ENCODE data around the gene IFT122. TPM values are rescaled to one million over a fixed set of nuclear protein-coding genes. Genes with fewer than 3 reads are reported as not detected.

The IFT122 gene
- total and polyA plus RNA-seq, 7 donors, result 4.2 to 21.4 (median 15.8) TPM

DNA sequence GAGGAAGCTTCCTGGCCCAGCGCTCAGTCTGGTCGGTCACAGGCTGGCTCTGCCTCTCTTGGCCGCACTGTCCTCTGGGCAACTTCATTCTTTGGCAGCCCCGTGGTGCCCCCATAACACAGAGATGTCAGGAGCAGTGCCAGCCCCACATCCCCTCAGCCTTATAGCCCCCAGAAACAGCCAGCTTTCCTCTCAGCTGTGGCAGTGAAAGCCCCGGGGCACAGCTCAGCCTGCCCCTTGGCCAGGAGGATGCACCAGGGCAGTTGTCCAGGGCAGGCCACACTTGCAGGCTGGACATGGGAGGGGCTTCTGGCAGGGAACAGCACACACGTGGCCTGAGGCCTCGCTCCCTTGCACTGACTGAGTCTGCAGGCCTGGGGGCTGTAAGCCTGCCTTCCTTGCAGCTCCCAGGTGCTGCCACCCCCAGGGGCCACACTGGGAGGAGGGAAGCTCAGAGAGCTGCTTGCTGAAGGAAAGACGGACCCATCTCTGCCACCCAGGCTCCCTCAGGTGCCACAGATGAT is 78.1 kb downstream of the IFT122 start:
- no peaks in the 10 kb centered on the region for H3K4me1 ChIP-seq
- intact Hi-C loops (cut with DNase I), result no loop called here
- no peak overlapping the region for H3K27ac ChIP-seq
- 88 to 89% methylated on average over 8 of the region's 8 CpGs for WGBS, 2 donors
- no peak for TF ChIP-seq POLR2A (IDR thresholded peaks at IDR 0.05)
- no peaks in the 10 kb centered on the region for H3K9me3 ChIP-seq
- peaks cover 0 to 31% (median 0%) of the 10 kb centered on the region in 4 donors for H3K36me3 ChIP-seq
- no peak overlapping the region for H3K4me3 ChIP-seq
- no peak for DNase-seq
- H3K27me3 ChIP-seq, result no peaks in the 10 kb centered on the region

- 97% methylated on average over 8 of the region's 8 CpGs for WGBS, 2 donors
- no peaks in the 10 kb centered on the region for H3K27me3 ChIP-seq
- no peaks in the 10 kb centered on the region for H3K4me1 ChIP-seq
- DNase-seq, result no peak
- TF ChIP-seq POLR2AphosphoS5 (IDR thresholded peaks at IDR 0.05) (no peak), POLR2A (IDR thresholded peaks at IDR 0.05) (no peak), CTCF (IDR thresholded peaks at IDR 0.05) (no peak), EP300 (IDR thresholded peaks at IDR 0.05) (no peak)
- H3K9me3 ChIP-seq, result no peaks in the 10 kb centered on the region
- H3K27ac ChIP-seq, result no peak overlapping the region
- peaks cover 0 to 26% (median 0%) of the 10 kb centered on the region in 4 donors for H3K36me3 ChIP-seq
- intact Hi-C loops (cut with DNase I), result no loop called here
- no peak overlapping the region for H3K4me3 ChIP-seq
Measured at GRCh38 chr3:129518581-129518980, 78.6 kb downstream of the IFT122 start.

DNA sequence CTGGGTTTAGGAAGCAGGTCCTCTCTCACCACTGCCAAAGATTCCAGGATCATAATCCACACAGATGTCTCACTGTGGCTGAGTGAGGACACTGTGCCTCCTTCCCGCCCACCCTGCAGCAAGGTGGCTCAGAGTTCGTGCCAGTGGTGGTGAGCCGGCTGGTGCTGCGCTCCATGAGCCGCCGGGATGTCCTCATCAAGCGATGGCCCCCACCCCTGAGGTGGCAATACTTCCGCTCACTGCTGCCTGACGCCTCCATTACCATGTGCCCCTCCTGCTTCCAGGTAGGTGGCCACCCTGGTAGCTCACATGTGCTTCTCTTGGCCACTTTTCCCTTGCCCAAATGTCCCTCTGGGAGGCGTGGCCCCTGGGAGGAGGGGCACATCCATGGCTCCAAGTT is 79.4 kb downstream of the IFT122 start:
- TF ChIP-seq CTCF (IDR thresholded peaks at IDR 0.05) (no peak), EP300 (IDR thresholded peaks at IDR 0.05) (no peak)
- 96% methylated on average over 10 of the region's 10 CpGs for WGBS, 2 donors
- H3K9me3 ChIP-seq, result no peaks in the 10 kb centered on the region
- H3K27me3 ChIP-seq, result no peaks in the 10 kb centered on the region
- no peaks in the 10 kb centered on the region for H3K4me1 ChIP-seq
- no peak for DNase-seq
- intact Hi-C loops (cut with DNase I), result no loop called here
- H3K4me3 ChIP-seq, result no peak overlapping the region
- peaks cover 0 to 18% (median 0%) of the 10 kb centered on the region in 4 donors for H3K36me3 ChIP-seq
- H3K27ac ChIP-seq, result no peak overlapping the region

DNA sequence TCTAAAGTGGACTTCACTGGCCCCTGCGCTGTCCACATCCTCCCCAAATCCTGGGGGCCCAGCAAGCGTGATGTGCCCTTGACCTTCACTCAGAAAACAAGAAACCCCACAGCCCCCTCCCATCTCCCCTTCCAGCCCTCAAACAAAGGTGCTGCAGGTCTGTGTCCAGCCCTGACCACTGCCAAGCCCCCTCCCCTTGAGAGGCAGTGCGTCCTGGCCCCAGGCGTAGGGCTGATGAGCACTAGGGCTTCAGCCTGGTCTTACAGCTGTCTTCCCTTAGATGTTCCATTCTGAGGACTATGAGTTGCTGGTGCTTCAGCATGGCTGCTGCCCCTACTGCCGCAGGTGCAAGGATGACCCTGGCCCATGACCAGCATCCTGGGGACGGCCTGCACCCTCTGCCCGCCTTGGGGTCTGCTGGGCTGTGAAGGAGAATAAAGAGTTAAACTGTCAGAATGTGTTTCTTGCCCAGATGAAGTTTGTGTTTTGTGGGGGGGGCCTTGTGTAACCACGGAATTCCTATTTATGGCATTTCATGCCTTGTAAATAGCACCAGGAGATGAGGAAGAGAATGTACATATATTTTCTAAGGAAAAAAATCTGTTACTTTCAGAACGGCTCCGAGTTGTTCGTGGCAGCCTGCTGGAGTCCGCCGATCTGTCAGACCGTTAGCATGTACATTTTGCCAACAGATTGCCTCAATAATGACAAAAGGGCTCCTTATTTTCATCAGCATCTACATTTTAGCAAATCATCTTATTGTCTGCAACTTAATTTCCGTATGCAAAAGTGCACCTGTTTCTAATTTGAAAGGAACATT is 80.1 kb downstream of the IFT122 start:
- Histone ChIP-seq H3K27ac (no peak overlapping the region), H3K4me1 (no peaks in the 10 kb centered on the region), H3K9me3 (no peaks in the 10 kb centered on the region), H3K4me3 (no peak overlapping the region), H3K27me3 (no peaks in the 10 kb centered on the region), H3K36me3 (peaks cover 0 to 14% (median 0%) of the 10 kb centered on the region in 4 donors)
- no peak for TF ChIP-seq EP300 (IDR thresholded peaks at IDR 0.05)
- no peak for TF ChIP-seq POLR2A (IDR thresholded peaks at IDR 0.05)
- no peak for TF ChIP-seq POLR2AphosphoS5 (IDR thresholded peaks at IDR 0.05)
- TF ChIP-seq CTCF (IDR thresholded peaks at IDR 0.05), result no peak
- intact Hi-C loops (cut with DNase I), result no loop called here
- WGBS, 2 donors, result 88 to 93% methylated on average over 15 of the region's 15 CpGs
- DNase-seq, result no peak

DNA sequence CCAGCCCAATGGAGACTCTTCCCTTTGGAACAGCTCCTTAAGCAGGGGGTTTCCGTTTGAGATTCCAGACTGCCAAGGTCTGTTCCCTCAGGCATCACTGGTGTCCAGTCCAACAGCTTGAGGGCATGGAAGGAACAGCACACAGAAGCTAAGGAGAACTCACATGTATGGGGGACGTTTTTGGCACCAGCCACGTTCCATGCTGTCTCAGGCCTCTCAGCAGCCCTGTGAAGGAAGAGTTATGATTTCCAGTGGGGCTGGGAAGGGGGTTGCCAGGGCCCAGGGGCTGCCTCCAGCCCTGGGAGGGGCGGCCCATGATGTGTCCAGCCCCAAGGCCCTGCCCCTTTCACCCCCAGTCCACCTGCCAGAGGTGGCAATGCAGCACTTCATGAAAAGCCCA is 80.9 kb downstream of the IFT122 start:
- H3K36me3 ChIP-seq, result peaks cover 0 to 14% (median 0%) of the 10 kb centered on the region in 4 donors
- no peaks in the 10 kb centered on the region for H3K9me3 ChIP-seq
- no peak overlapping the region for H3K27ac ChIP-seq
- 85 to 89% methylated on average over 4 of the region's 4 CpGs for WGBS, 2 donors
- H3K4me3 ChIP-seq, result no peak overlapping the region
- intact Hi-C loops (cut with DNase I), result no loop called here
- H3K4me1 ChIP-seq, result no peaks in the 10 kb centered on the region
- H3K27me3 ChIP-seq, result no peaks in the 10 kb centered on the region
- no peak for TF ChIP-seq EP300 (IDR thresholded peaks at IDR 0.05)
- no peak for TF ChIP-seq CTCF (IDR thresholded peaks at IDR 0.05)
- no peak for TF ChIP-seq POLR2AphosphoS5 (IDR thresholded peaks at IDR 0.05)
- TF ChIP-seq POLR2A (IDR thresholded peaks at IDR 0.05), result no peak
- no peak for DNase-seq
